Neutrophil (primary cell): ENCODE measurements around the gene TTLL5.

ENCODE experiments used
- H3K27ac ChIP-seq: fragments of 200-600 bp; sonication (generic); 2 replicates; pipeline ENCODE4 v1.5.1; 2016; ENCODE audit warnings: mild to moderate bottlenecking, moderate library complexity
- H3K27me3 ChIP-seq: fragments of 200-600 bp; sonication (generic); 2 replicates; pipeline ENCODE4 v1.6.0; 2016; ENCODE audit warnings: mild to moderate bottlenecking
- H3K36me3 ChIP-seq: fragments of 200-600 bp; sonication (generic); 2 replicates; pipeline ENCODE4 v1.5.1; 2017
- H3K4me1 ChIP-seq, 2 experiments: fragments of 200-600 bp in 1 of 2; sonication (generic) in 1 of 2; 1 replicate in 1 of 2; 2 replicates in 1 of 2; pipeline versions ENCODE4 v1.5.1 to v1.6.1; 2013 to 2016; ENCODE audit warnings: low read depth in 1 of 2, low read length in 1 of 2, mild to moderate bottlenecking in 1 of 2, moderate library complexity in 1 of 2; ENCODE audit not compliant: control insufficient read depth in 1 of 2, insufficient read depth in 1 of 2
- H3K4me3 ChIP-seq, 2 experiments: fragments of 200-600 bp in 1 of 2; sonication (generic) in 1 of 2; 1 replicate in 1 of 2; 2 replicates in 1 of 2; pipeline ENCODE4 v1.5.1; 2013 to 2016; ENCODE audit warnings: low read depth in 1 of 2, low read length in 1 of 2, mild to moderate bottlenecking in 1 of 2, moderate library complexity in 1 of 2
- H3K9me3 ChIP-seq: fragments of 200-600 bp; sonication (generic); 2 replicates; pipeline ENCODE4 v1.5.1; 2016
- CTCF ChIP-seq: fragments of 200-600 bp; sonication (generic); IDR thresholded peaks from 2 replicates; pipeline ENCODE4 v1.5.1; 2016; ENCODE audit warnings: antibody characterized with exemption

Gene TTLL5

GRCh38 chr14:75724414-75725204, 63.6 kb downstream of the TTLL5 start:
- Histone ChIP-seq H3K9me3 (no peaks in the 10 kb centered on the region), H3K27me3 (no peaks in the 10 kb centered on the region), H3K27ac (no peak overlapping the region), H3K36me3 (no peaks in the 10 kb centered on the region), H3K4me1 (no peaks in the 10 kb centered on the region), H3K4me3 (no peak overlapping the region)
- TF ChIP-seq CTCF: no peak

GRCh38 chr14:75725481-75725880, 64.4 kb downstream of the TTLL5 start:
- no peak overlapping the region for H3K27ac ChIP-seq
- no peaks in the 10 kb centered on the region for H3K4me1 ChIP-seq
- no peak overlapping the region for H3K4me3 ChIP-seq
- H3K36me3 ChIP-seq: no peaks in the 10 kb centered on the region
- no peak for TF ChIP-seq CTCF
- no peaks in the 10 kb centered on the region for H3K9me3 ChIP-seq
- H3K27me3 ChIP-seq: no peaks in the 10 kb centered on the region

GRCh38 chr14:75726321-75726720, 65.3 kb downstream of the TTLL5 start:
- Histone ChIP-seq H3K4me1 (no peaks in the 10 kb centered on the region), H3K9me3 (no peaks in the 10 kb centered on the region), H3K27me3 (no peaks in the 10 kb centered on the region), H3K36me3 (no peaks in the 10 kb centered on the region), H3K27ac (no peak overlapping the region), H3K4me3 (no peak overlapping the region)
- no peak for TF ChIP-seq CTCF

- Histone ChIP-seq H3K27ac (no peak overlapping the region), H3K9me3 (no peaks in the 10 kb centered on the region), H3K4me3 (no peak overlapping the region), H3K4me1 (no peaks in the 10 kb centered on the region), H3K36me3 (no peaks in the 10 kb centered on the region), H3K27me3 (no peaks in the 10 kb centered on the region)
- no peak for TF ChIP-seq CTCF
Measured at GRCh38 chr14:75727124-75727523, 66.1 kb downstream of the TTLL5 start.

GRCh38 chr14:75732888-75733287, 71.8 kb downstream of the TTLL5 start:
- no peak for TF ChIP-seq CTCF
- Histone ChIP-seq H3K9me3 (no peaks in the 10 kb centered on the region), H3K27ac (no peak overlapping the region), H3K4me1 (no peaks in the 10 kb centered on the region), H3K36me3 (peaks cover 11% of the 10 kb centered on the region), H3K27me3 (no peaks in the 10 kb centered on the region), H3K4me3 (no peak overlapping the region)
